Kidney (tissue), 14 donors: ENCODE measurements around the gene NSUN4. TPM values are rescaled to one million over a fixed set of nuclear protein-coding genes. Genes with fewer than 3 reads are reported as not detected.

Source experiments
- DNase-seq, 5 donors: peaks; one replicate each; pipeline ENCODE4 v3.0.0-alpha.2; 2013 to 2020
- FAIRE-seq: peaks from 2 replicates; lab custom pipeline; 2012; peaks lifted over from hg19 to GRCh38; lab: Jason Lieb, UNC
- H3K27ac ChIP-seq, 2 donors: one replicate each; pipeline ENCODE4 v1.7.0; 2013; ENCODE audit warnings: low read depth in 2 of 2, low read length in 2 of 2, inconsistent platforms in 1 of 2
- H3K27me3 ChIP-seq: one replicate; pipeline ENCODE4 v1.7.1; 2013; ENCODE audit warnings: low read length, inconsistent platforms; ENCODE audit not compliant: control insufficient read depth, insufficient read depth
- H3K36me3 ChIP-seq, 3 donors: one replicate each; pipeline versions ENCODE4 v1.7.0 to v1.7.1; 2013; ENCODE audit warnings: low read length in 3 of 3, control low read depth in 1 of 3, inconsistent platforms in 1 of 3; ENCODE audit not compliant: insufficient read depth in 3 of 3, control insufficient read depth in 2 of 3
- H3K4me1 ChIP-seq, 3 donors: one replicate each; pipeline versions ENCODE4 v1.7.0 to v1.7.1; 2013; ENCODE audit warnings: low read length in 3 of 3, inconsistent platforms in 1 of 3, low read depth in 1 of 3; ENCODE audit not compliant: control insufficient read depth in 2 of 3, insufficient read depth in 2 of 3
- H3K4me3 ChIP-seq, 3 donors: one replicate each; pipeline versions ENCODE4 v1.7.0 to v1.8.1; 2013; ENCODE audit warnings: low read length in 3 of 3, control low read depth in 1 of 3, inconsistent platforms in 1 of 3
- H3K9ac ChIP-seq, 3 donors: one replicate each; pipeline versions ENCODE4 v1.7.0 to v1.7.1; 2013; ENCODE audit warnings: low read length in 3 of 3, control low read depth in 1 of 3, inconsistent platforms in 1 of 3
- H3K9me3 ChIP-seq, 3 donors: one replicate each; pipeline versions ENCODE4 v1.7.0 to v1.7.1; 2013; ENCODE audit warnings: low read length in 3 of 3, control low read depth in 1 of 3, inconsistent platforms in 1 of 3; ENCODE audit not compliant: control insufficient read depth in 2 of 3, insufficient read depth in 1 of 3
- intact Hi-C: fragments of 100-400 bp; cut with DNase I; formaldehyde crosslinking; loops from one replicate; pipeline ENCODE4 v1.11.1; 2022
- polyA plus RNA-seq: library from polyadenylated mRNA; stranded (reverse); fragments of 350-450 nt; fragmentation: Illumina TruSeq; extraction: RNeasy Lipid Tissue Mini Kit (QIAGEN cat#74804); gene quantifications from one replicate; pipeline ENCODE4 v1.2.3, GENCODE V29; 2014; ENCODE audit warnings: low read depth, low replicate concordance; ENCODE audit not compliant: insufficient read depth
- total RNA-seq: library from RNA; stranded (reverse); fragmentation: NEBNext Ultra II Directional; extraction: Animal tissue kit (Norgen Biotek cat#: 25700); gene quantifications from one replicate; pipeline ENCODE4 v1.2.1, GENCODE V29; 2021
- TF ChIP-seq, protein P1 (sequence below): IDR thresholded peaks from 3 replicates; pipeline ENCODE4 v1.5.1; 2012; ENCODE audit warnings: mild to moderate bottlenecking, moderate library complexity, borderline replicate concordance; ENCODE audit not compliant: insufficient read depth; ENCODE audit errors: extremely low read depth
- donor health status: control.
- donor health status: control.
- donor health status: control.
- donor health status: control.
- donor health status: control.
- donor health status: DM: yes; HTN: yes; CAD: no.
- donor health status: Normal renal cell carcinoma (clear cell type).

NSUN4 gene
- total and polyA plus RNA-seq, 2 donors from 2014 or later = 12.4 to 32.2 TPM

DNA sequence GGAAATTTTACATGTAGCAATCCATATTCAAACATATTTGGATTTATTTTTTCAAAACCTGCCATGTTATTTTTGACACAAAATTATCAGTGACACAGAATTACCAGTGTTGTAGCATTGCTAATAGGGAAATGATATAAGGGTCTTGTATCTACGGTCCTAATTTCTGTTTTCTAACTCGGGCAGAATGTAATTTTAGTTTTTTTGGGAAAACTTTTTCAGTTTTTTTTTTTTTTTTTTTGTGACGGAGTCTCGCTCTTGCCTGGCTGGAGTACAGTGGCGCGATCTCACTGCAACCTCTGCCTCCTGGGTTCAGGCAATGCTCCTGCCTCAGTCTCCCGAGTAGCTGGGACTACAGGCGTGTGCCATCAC lies 34.5 kb upstream of the NSUN4 start:
- no peak overlapping the region for H3K4me3 ChIP-seq
- TF ChIP-seq, protein P1, sequence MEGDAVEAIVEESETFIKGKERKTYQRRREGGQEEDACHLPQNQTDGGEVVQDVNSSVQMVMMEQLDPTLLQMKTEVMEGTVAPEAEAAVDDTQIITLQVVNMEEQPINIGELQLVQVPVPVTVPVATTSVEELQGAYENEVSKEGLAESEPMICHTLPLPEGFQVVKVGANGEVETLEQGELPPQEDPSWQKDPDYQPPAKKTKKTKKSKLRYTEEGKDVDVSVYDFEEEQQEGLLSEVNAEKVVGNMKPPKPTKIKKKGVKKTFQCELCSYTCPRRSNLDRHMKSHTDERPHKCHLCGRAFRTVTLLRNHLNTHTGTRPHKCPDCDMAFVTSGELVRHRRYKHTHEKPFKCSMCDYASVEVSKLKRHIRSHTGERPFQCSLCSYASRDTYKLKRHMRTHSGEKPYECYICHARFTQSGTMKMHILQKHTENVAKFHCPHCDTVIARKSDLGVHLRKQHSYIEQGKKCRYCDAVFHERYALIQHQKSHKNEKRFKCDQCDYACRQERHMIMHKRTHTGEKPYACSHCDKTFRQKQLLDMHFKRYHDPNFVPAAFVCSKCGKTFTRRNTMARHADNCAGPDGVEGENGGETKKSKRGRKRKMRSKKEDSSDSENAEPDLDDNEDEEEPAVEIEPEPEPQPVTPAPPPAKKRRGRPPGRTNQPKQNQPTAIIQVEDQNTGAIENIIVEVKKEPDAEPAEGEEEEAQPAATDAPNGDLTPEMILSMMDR = no peak
- DNase-seq = no peak
- H3K27me3 ChIP-seq = no peaks in the 10 kb centered on the region
- H3K4me1 ChIP-seq = peaks cover 0 to 15% (median 5%) of the 10 kb centered on the region in 3 donors
- intact Hi-C loops = no loop called here
- no peak for FAIRE-seq
- no peaks in the 10 kb centered on the region for H3K9me3 ChIP-seq
- H3K27ac ChIP-seq = no peak overlapping the region
- H3K36me3 ChIP-seq = peaks cover 4 to 10% (median 9%) of the 10 kb centered on the region in 3 donors
- H3K9ac ChIP-seq = no peak overlapping the region

GRCh38 chr1:46309401-46310159 lies 31.0 kb upstream of the NSUN4 start:
- TF ChIP-seq, protein P1 = no peak

DNA sequence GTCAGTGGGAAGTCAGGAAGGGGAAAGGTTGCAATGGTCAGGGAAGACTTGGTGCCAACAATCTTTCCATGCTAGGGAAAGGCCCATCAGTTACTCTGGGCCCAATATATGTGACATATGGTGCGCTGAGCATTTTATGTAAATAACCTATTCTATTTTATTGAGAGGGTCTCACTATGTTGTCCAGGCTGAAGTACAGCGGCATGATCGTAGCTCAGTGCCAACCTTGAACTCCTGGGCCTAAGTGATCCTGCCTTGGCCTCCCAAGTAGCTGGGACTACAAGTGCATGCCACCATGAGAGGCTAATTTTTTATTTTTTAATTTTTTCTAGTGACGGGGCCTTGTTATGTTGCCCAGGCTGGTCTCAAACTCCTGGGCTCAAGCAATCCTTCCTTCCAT lies 30.3 kb upstream of the NSUN4 start:
- no peak for DNase-seq
- peaks cover 0 to 7% (median 2%) of the 10 kb centered on the region in 3 donors for H3K4me1 ChIP-seq
- no peak overlapping the region for H3K9ac ChIP-seq
- intact Hi-C loops = no loop called here
- H3K27ac ChIP-seq = no peak overlapping the region
- no peaks in the 10 kb centered on the region for H3K27me3 ChIP-seq
- TF ChIP-seq, protein P1 = no peak
- peaks cover 8 to 29% (median 18%) of the 10 kb centered on the region in 3 donors for H3K36me3 ChIP-seq
- FAIRE-seq = no peak
- no peaks in the 10 kb centered on the region for H3K9me3 ChIP-seq
- no peak overlapping the region for H3K4me3 ChIP-seq

More at GRCh38 chr1:46309401-46310159, 31.0 kb upstream of the NSUN4 start:
- intact Hi-C loops = no loop called here
- DNase-seq (no peak), FAIRE-seq (no peak)
- Histone ChIP-seq H3K27ac (no peak overlapping the region), H3K4me3 (no peak overlapping the region), H3K36me3 (peaks cover 8 to 25% (median 18%) of the 10 kb centered on the region in 3 donors), H3K9ac (no peak overlapping the region), H3K27me3 (no peaks in the 10 kb centered on the region), H3K4me1 (peaks cover 0 to 9% (median 2%) of the 10 kb centered on the region in 3 donors), H3K9me3 (no peaks in the 10 kb centered on the region)
